Ovary (tissue), 9 donors: ENCODE data around the gene AIG1. TPM values are rescaled to one million over a fixed set of nuclear protein-coding genes. Genes with fewer than 3 reads are reported as not detected.

ENCODE experiments used
- DNase-seq, 5 donors: peaks; one replicate each; pipeline ENCODE4 v3.0.0-alpha.2; 2019 to 2020
- H3K27ac ChIP-seq, 2 donors: fragments of 200-600 bp; one replicate each; pipeline versions ENCODE4 v1.5.1 to v1.8.0; 2019 to 2022
- H3K27me3 ChIP-seq: fragments of 200-600 bp; one replicate; pipeline ENCODE4 v1.8.0; 2022
- H3K36me3 ChIP-seq: fragments of 200-600 bp; sonication (generic); one replicate; pipeline ENCODE4 v1.5.1; 2019
- H3K4me1 ChIP-seq: one replicate; pipeline ENCODE4 v1.8.1; 2013; ENCODE audit warnings: mild to moderate bottlenecking, moderate library complexity; ENCODE audit not compliant: insufficient read depth
- H3K4me3 ChIP-seq: fragments of 200-600 bp; sonication (generic); one replicate; pipeline ENCODE4 v1.5.1; 2017
- H3K9me3 ChIP-seq, 2 donors: fragments of 200-600 bp in 1 of 2; sonication (generic) in 1 of 2; one replicate each; pipeline versions ENCODE4 v1.5.1 to v1.8.1; 2013 to 2019; ENCODE audit warnings: mild to moderate bottlenecking in 1 of 2, moderate library complexity in 1 of 2
- EP300 ChIP-seq: sonication (generic); formaldehyde crosslinking; IDR thresholded peaks from one replicate; pipeline ENCODE4 v1.6.1; 2017; ENCODE audit warnings: antibody characterized with exemption
- POLR2A ChIP-seq: fragments of 450-650 bp; IDR thresholded peaks from one replicate; pipeline ENCODE4 v1.6.1; 2017; ENCODE audit warnings: antibody characterized with exemption, mild to moderate bottlenecking, moderate library complexity
- WGBS, 3 donors: extraction: QIAGEN DNeasy Blood & Tissue Kit in 1 of 3; methylation state at CpG; one replicate each; pipeline versions ENCODE4 v1.1.5 to v1.1.7; 2013 to 2017; 5-methylcytosine and 5-hydroxymethylcytosine counted together
- intact Hi-C, 4 donors: fragments of 100-400 bp; cut with DNase I; formaldehyde crosslinking; loops; one replicate each; pipeline versions ENCODE4 v1.11.0 to v1.15.1; 2022 to 2023
- polyA plus RNA-seq, 2 donors: library from polyadenylated mRNA; stranded (reverse); fragments of 200-250 nt in 1 of 2; fragments of 350-450 nt in 1 of 2; fragmentation: Illumina TruSeq in 1 of 2; extraction: RNeasy Lipid Tissue Mini Kit (QIAGEN cat#74804) in 1 of 2; gene quantifications; one replicate each; pipeline ENCODE4 v1.2.3, GENCODE V29; 2013 to 2014
- total RNA-seq, 7 donors: library from RNA; depleted of rRNA in 2 of 7; stranded (reverse); fragments of >200 nt in 2 of 7; fragmentation: NEBNext Ultra II Directional in 3 of 7; extraction: Animal tissue kit (Norgen Biotek cat#: 25700) in 3 of 7; gene quantifications; one replicate each; pipeline versions ENCODE4 v1.1.0 to v1.2.4, GENCODE V29; 2016 to 2023
- TF ChIP-seq, protein P1 (sequence below), 3 donors: fragments of 450-650 bp in 2 of 3; fragments of 200-600 bp in 1 of 3; IDR thresholded peaks; one replicate each; pipeline versions ENCODE4 v1.5.1 to v1.8.0; 2016 to 2022; ENCODE audit warnings: antibody characterized with exemption in 3 of 3, mild to moderate bottlenecking in 1 of 3
- donor health status: DM: no; HTN: no; CAD: no; lungs with moderate emphysema.
- donor health status: DM: no; HTN: no; CAD: no.
- donor health status: Bipolar disorder and iron deficiency.
- donor health status: DM: yes; HTN: yes; CAD: no.
- donor health status: DM: no; HTN: no; CAD: no.
- donor health status: DM: yes; HTN: yes; CAD: no.

The AIG1 gene
- total and polyA plus RNA-seq, 9 donors = 27.8 to 91.0 (median 37.3) TPM

DNA sequence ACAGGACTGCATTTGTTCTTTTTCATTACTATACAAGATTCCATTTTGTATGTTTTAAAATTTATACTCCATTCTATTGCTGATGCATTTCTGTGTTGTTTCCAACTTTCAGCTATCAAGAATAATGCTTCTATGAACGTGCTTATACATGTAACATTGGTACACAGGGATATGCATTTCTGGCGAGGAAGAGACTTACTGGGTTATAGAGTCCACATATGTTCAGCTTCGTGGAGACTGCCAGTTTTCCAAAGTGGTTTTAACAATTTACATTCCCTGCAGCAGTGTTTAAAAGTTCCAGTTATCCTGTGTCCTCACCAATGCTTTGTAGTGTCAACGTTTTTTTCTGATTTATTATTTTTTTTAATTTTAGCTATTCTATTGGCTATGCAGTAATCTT lies 48.5 kb downstream of the AIG1 start:
- no peak overlapping the region for H3K27ac ChIP-seq
- H3K9me3 ChIP-seq = no peaks in the 10 kb centered on the region
- H3K27me3 ChIP-seq = no peaks in the 10 kb centered on the region
- WGBS, 3 donors = 75 to 84% (median 80%) methylated on average over 4 of the region's 4 CpGs
- H3K4me1 ChIP-seq = no peaks in the 10 kb centered on the region
- no peak for TF ChIP-seq POLR2A
- no peak for TF ChIP-seq EP300
- TF ChIP-seq, protein P1, sequence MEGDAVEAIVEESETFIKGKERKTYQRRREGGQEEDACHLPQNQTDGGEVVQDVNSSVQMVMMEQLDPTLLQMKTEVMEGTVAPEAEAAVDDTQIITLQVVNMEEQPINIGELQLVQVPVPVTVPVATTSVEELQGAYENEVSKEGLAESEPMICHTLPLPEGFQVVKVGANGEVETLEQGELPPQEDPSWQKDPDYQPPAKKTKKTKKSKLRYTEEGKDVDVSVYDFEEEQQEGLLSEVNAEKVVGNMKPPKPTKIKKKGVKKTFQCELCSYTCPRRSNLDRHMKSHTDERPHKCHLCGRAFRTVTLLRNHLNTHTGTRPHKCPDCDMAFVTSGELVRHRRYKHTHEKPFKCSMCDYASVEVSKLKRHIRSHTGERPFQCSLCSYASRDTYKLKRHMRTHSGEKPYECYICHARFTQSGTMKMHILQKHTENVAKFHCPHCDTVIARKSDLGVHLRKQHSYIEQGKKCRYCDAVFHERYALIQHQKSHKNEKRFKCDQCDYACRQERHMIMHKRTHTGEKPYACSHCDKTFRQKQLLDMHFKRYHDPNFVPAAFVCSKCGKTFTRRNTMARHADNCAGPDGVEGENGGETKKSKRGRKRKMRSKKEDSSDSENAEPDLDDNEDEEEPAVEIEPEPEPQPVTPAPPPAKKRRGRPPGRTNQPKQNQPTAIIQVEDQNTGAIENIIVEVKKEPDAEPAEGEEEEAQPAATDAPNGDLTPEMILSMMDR (IDR thresholded peaks at IDR 0.05) = no peak
- H3K4me3 ChIP-seq = no peak overlapping the region
- H3K36me3 ChIP-seq = no peaks in the 10 kb centered on the region
- intact Hi-C loops = no loop called here
- DNase-seq = no peak

DNA sequence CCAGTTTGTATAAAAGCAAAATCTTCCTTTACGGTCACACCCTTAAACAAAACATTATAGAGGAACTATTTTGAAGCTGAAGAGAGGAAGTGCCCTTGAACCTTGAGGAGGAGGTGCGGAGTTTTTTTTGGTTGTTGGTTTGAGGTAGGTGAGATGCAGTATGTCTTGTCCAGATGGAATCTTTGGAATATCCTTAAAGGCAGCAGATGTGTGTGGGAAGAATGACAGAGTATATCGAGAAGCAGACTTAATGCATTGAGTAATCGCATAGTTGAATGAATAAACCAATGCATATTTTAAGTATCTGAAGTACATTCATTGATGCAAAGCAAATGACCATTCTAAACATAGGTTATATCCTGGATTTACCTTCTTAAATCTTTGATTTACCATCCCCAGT lies 49.9 kb downstream of the AIG1 start:
- no peaks in the 10 kb centered on the region for H3K36me3 ChIP-seq
- intact Hi-C loops = loop anchor here in 1 of 4 donors (1.0 kb wide), 1 partner anchor 10 kb away; no protein-coding TSS in a partner anchor
- WGBS, 3 donors = 75 to 80% (median 76%) methylated on average over 4 of the region's 4 CpGs
- DNase-seq = no peak
- TF ChIP-seq POLR2A = no peak
- TF ChIP-seq EP300 = no peak
- TF ChIP-seq, protein P1 (IDR thresholded peaks at IDR 0.05) = no peak
- H3K9me3 ChIP-seq = no peaks in the 10 kb centered on the region
- no peaks in the 10 kb centered on the region for H3K27me3 ChIP-seq
- H3K4me3 ChIP-seq = no peak overlapping the region
- H3K27ac ChIP-seq = no peak overlapping the region
- H3K4me1 ChIP-seq = no peaks in the 10 kb centered on the region

DNA sequence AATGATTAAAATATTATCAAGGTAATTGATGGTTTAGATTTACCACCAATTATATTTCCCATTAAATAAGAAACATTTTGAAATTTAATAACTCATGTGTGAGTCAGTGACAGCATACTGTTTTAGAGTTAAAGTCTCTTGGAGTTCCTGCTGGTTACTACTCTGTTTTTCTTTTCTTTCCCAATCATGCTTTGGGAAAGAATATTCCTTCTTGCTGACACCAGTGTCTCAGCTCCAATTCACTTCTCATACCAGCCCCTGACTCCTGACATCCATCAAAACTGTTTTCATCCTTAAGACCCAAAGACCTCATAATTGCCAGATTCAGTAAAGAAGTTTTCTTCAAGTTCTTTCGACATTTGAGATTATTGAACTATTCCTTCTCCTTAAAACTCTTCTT lies 50.3 kb downstream of the AIG1 start:
- H3K4me3 ChIP-seq = no peak overlapping the region
- intact Hi-C loops = loop anchor here in 1 of 4 donors (1.0 kb wide), 1 partner anchor 11 kb away; no protein-coding TSS in a partner anchor
- H3K4me1 ChIP-seq = no peaks in the 10 kb centered on the region
- no peaks in the 10 kb centered on the region for H3K9me3 ChIP-seq
- TF ChIP-seq, protein P1 (IDR thresholded peaks at IDR 0.05) = no peak
- TF ChIP-seq EP300 (no peak), POLR2A (no peak)
- 98 to 100% (median 100%) methylated on average over 1 of the region's 1 CpG for WGBS, 3 donors
- DNase-seq = no peak
- no peak overlapping the region for H3K27ac ChIP-seq
- no peaks in the 10 kb centered on the region for H3K36me3 ChIP-seq
- no peaks in the 10 kb centered on the region for H3K27me3 ChIP-seq

- Histone ChIP-seq H3K27me3 (no peaks in the 10 kb centered on the region), H3K36me3 (no peaks in the 10 kb centered on the region), H3K9me3 (no peaks in the 10 kb centered on the region), H3K4me3 (no peak overlapping the region), H3K27ac (no peak overlapping the region), H3K4me1 (no peaks in the 10 kb centered on the region)
- intact Hi-C loops = no loop called here
- TF ChIP-seq POLR2A = no peak
- no peak for TF ChIP-seq EP300
- TF ChIP-seq, protein P1 (IDR thresholded peaks at IDR 0.05) = no peak
- DNase-seq = no peak
- 87 to 92% (median 90%) methylated on average over 4 of the region's 4 CpGs for WGBS, 3 donors
These were observed 50.8 kb downstream of the AIG1 start for GRCh38 chr6:143111443-143111842.
